GM18498 (cell line): Measurements from ENCODE around the gene APMAP.

Source experiments
- ATAC-seq: cut with Tn5 transposase; IDR thresholded peaks from one replicate; pipeline ENCODE4 v1.9.1; 2021; ENCODE audit warnings: mild to moderate bottlenecking, moderate library complexity; ENCODE audit not compliant: unreplicated experiment

The APMAP gene

GRCh38 chr20:24969186-24970029 lies 23.1 kb downstream of the APMAP start:
- no peak for ATAC-seq

DNA sequence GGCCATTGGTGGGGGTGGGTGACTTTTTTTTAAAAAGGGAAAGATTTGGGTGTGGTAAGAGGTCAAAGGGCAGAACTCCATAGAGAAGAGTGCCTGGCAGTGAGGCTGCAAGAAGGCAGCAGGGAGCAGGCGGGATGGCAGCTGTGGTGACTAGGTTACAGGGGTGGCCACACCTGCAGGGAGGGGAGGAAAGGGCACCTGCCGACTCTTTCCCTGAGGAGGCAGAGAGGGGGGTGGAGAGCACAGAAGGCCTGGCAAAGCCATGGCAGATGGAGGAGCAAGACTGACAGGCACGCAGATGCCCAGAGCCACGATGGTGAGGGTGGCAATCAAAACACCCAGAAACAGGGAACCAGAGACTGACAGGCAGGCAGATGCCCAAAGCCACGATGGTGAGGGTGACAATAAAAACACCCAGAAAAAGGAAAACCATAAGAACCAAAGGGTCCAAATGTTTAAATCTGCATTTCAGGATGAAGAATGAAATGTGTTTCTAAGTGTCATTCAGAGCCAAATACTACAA lies 24.2 kb downstream of the APMAP start:
- ATAC-seq: no peak

DNA sequence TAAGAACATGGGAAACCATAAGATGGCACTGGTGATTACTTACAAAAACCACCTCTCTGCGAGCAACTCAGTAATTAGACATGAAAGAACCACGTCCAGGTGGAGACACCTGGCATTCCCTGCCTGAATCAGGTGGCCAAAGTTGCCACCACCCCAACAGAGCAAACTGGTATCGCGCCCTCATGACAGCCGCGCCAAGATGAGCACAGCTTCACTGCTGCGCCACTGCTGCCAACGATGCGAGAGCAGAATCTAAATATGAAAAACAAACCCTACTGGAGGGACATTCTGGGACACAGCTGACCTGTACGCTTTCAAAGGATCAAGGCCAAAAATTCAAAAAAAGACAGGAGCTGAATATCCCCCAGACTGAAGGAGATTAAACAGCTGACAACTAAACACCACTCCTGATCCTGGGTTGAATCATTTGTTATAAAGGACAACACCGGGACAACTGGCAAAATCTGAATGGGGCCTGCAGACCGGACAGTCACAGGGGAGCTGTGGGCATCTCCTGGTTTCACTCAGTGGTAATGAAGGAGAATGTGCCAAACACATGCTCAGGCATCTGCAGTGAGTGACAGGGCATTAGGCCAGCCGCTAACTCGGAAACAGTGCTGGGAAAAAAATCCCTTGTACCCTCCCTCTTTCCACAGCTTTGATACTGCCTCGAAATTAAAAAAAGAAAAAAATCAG lies 26.1 kb downstream of the APMAP start:
- ATAC-seq: no peak

DNA sequence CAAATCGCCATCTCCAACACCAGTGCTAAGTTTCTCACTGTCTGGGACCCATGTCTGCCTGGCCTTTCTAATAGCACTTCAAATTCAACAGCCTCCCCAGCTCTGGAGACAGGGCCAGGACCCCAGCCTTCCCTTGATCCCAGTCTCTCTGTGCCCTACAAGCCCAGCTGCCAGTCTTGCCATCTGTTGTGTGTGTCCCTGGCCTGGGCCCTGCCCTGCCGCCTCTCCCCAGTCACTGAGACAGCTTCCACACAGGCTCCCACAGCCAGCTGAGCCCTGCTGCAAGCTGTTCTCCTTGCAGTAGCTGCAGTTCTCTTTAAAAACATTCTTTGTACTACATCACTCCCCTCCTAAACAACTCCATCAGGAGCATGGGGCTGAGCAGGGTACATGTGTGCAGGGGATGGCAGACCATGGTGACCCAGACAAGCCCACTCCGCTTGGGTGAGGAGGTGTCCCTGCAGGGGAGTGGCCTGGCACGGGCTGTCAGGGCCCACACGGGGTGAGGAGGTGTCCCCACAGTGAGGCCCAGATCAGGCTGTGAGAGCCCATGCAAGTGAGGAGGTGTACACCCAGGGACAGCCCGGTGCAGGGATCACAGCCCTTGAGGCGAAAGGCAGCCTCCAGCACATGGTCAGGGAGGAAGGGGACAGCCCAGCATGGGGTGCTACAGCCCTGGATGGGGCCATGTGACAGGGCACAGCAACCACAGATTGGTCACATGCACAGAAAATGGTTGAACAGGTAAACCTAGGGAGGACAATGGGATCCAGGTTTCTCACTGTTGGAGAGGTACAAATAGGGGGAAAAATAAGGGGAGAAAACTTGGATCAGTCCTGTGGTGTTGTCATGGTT lies 27.3 kb downstream of the APMAP start:
- ATAC-seq: no peak

GRCh38 chr20:24964506-24964840 lies 28.1 kb downstream of the APMAP start:
- no peak for ATAC-seq

GRCh38 chr20:24963672-24964505 lies 28.7 kb downstream of the APMAP start:
- ATAC-seq: no peak

DNA sequence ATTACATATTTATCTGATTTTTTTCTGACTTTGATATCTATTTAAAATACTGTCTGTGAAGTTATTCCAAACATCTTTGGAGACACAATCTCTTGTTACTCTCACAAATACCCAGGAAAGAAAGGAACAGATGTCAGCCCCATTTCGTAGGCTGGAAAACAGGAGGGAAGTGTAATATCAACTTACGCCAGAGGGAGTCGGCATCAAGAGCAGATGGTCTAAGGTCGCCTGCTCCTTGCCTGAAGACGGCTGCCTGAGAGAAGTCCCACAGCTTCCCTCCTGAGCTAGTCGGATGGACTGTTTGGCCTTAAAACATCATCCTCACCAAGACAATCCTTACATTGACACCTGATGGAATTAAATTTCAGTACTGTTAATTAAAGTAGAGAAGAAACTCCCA lies 30.0 kb downstream of the APMAP start:
- ATAC-seq: no peak

DNA sequence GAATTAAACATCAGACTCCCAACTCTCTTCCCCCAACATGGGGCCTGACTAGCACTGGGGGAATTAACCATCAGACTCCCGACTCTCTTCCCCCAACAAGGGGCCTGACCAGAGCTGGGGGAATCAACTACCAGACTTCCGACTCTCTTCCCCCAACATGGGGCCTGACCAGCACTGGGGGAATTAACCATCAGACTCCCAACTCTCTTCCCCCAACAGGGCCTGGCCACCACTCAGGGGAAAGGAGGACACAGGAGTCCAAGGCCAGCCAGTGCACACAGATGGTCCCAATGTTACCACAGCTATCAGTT lies 30.4 kb downstream of the APMAP start:
- ATAC-seq: no peak

DNA sequence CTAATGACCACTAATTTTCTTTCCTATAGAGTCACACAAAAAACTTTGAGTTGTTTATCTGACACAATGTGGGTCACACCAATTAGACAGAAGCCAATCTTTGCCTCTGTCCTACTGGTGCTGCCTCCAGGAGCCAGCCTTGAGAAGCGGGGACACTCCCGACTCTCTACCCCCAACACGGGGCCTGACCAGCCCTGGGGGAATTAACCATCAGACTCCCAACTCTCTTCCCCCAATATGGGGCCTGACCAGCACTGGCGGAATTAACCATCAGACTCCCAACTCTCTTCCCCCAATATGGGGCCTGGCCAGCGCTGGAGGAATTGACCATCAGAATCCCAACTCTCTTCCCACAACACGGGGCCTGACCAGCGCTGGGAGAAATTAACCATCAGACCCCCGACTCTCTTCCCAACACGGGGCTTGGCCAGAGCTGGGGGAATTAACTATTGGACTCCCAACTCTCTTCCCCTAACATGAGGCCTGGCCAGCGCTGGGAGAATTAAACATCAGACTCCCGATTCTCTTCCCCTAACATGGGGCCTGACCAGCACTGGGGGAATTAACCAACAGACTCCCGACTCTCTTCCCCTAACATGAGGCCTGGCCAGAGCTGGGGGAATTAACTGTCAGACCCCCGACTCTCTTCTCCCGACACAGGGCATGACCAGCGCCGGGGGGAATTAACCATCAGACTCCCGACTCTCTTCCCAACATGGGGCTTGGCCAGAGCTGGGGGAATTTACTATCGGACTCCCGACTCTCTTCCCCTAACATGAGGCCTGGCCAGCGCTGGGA lies 31.0 kb downstream of the APMAP start:
- ATAC-seq: no peak

DNA sequence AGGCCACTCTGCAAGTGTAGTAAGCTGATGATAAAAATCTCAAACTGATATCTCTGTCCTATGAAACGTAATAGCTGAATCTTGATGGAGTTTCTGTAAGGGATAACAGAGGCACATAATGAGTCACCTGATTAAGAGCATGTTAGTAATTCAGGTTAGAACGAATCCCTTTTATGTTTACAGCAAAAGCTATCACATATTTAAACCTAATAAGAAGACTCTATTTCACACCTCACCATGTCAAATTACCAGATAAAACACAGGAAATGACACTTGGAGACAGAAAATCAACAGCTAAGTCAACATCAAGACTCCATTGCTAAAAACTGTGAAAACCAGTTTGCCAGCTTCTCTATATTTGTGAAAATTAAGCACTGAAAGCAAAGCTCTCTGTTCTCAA lies 31.7 kb downstream of the APMAP start:
- ATAC-seq: no peak

GRCh38 chr20:24960302-24960801 lies 32.2 kb downstream of the APMAP start:
- ATAC-seq: no peak

GRCh38 chr20:24959591-24960301 lies 32.8 kb downstream of the APMAP start:
- no peak for ATAC-seq

DNA sequence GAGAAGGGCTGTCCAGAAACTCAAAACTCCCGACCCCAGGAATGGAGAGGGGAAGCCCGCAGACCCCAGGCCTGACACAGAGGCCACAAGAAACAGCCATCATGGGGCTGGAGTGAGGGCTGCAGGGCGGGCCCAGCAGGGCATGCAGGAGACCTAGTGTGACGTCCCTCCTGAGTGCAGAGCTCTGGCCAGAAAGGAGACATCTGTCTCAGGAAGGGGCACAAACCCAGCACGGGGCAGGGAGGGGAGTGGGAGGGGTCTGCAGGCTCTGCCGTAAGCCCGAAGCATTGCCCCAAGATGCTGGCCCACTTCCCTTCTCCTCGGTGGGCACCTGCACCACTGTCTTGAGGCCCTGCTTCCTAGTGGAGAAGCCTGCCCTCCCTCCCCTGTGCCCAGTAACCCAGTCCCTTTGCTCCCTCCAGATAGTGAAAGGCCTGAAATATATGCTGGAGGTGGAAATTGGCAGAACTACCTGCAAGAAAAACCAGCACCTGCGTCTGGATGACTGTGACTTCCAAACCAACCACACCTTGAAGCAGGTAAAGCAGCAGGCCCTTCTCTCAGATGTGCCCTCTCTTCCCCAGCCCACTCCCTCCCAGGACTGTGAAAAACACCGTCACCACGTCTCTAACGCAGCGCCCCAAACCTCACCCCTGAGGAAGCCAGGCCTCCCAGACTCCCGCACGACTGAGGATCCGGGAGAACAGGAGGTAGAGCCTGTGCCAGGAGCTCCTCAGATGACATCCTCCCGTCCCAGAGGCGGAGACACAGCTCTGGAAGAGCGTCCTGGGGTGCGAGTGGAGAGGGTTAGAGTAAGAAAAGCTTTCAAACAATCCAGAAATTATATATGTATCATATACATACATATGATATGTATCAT lies 33.8 kb downstream of the APMAP start:
- ATAC-seq: no peak

- no peak for ATAC-seq
Measured at GRCh38 chr20:24957326-24958016, 35.1 kb downstream of the APMAP start.

- no peak for ATAC-seq
Measured at GRCh38 chr20:24956001-24956841, 36.3 kb downstream of the APMAP start.

DNA sequence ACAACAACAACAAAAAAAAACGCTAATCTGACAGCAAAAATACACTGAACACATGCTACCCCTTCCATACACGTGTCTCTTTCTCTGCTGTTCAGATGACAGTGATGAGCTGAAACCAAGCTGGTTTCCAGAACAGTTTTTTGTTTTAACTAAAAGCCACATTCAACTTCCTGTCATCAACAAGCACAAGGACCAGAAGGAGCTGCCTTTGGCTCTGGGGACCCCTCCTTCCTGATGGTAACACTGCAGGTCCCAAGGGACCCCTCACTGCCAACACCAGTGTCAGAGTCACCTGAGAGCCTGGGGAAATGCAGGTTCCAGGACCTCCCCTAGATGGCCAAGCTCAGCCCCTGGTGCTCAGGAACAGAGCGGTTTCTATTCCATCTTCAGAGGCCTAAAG lies 37.5 kb downstream of the APMAP start:
- ATAC-seq: peak; percentile 81

DNA sequence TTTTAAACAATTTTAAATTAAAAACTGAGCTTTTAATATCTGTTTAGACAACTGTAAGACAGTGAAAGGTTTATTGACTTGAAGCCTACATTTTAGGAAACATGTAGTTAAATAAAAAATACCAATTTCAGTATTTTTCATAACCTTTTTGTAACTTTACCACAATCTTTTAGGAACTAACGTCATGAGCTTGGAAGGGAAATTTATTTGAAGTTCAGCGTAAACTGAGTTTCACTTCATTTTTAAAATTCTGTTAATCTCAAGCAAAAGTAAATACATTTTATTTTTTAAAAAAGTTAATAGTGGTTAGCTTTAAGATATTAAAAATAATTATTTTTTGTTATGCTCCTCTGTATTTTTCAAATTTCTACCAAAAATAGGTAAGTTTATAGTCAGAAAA lies 38.0 kb downstream of the APMAP start:
- ATAC-seq: no peak
